Stimulated activated CD8-positive, alpha-beta memory T cell treated with anti-CD3 and anti-CD28 coated beads, Interleukin-12 subunit alpha, Interleukin-12 subunit beta, amount 100 ng/mL, for 24 hours (primary cell): ENCODE measurements around the gene SLC51B.
"Not testable (repeated sequence)": the region's sequence is repeated elsewhere in the genome, so short reads cannot be mapped to it uniquely, and the experiment has no call there.

Source experiments
- DNase-seq: peaks from one replicate; pipeline ENCODE4 v3.0.0-alpha.2; 2020; ENCODE audit errors: extremely low read depth

SLC51B gene

DNA sequence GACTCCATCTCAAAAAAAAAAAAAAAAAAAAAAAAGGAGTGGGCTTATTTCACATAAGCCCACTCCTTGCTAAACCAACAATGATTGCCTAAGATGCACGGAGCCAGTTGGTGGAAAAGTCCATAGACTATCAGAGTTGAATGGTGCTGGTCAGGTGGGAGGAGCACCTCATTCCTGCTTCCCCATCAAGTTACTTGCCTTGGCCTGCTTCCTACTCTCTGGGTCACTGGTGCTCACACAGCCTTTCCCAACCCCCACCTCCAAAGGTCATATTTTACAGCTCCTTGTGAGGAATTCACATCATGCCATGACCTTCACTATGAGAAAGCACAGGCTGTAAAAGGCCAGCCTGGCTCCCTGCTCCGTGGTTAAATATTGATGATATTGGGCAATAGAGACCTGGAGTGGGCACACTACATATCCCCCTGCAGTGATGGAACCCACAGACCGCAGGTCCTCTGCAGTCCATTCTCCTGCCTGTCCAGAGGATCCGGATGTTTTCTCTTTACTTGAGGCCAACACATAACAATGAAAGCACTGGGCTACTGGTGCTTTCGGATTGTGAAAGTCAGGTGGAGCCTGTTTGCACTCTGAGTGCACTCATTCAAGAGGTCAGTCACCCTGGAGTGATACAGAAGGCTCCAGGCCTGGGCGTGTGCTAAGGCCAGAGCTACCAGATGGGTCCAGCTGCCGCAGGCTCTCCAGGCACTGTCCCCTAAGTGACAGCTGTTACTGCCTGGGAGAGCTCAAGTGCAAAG is at the start of gene SLC51B:
TSS of gene SLC51B (plus strand) at position 664 of the 758 bp plus-strand sequence. CDS start 4,618 bp downstream, outside the sequence.
- no peak for DNase-seq

DNA sequence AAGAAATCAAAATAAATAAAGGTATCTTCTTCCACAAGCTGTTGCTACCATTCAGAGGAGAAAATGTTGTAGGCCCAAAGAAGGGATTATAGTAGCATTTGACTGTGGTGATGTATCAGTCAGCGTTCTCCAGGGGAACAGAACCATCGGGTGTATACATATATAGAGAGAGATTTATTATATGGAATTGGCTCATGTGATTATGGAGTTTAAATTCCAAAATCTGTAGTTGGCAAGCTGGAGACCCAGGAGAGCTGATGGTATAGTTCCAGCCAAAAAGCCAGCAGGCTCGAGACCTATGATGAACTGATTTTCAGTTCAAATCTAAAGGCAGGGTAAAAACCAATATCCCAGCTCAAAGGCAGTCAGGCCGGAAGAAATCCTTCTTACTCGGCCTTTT is 48.1 kb upstream of the SLC51B start:
- no peak for DNase-seq

GRCh38 chr15:64997745-64998375 is 47.3 kb upstream of the SLC51B start:
- no peak for DNase-seq

DNA sequence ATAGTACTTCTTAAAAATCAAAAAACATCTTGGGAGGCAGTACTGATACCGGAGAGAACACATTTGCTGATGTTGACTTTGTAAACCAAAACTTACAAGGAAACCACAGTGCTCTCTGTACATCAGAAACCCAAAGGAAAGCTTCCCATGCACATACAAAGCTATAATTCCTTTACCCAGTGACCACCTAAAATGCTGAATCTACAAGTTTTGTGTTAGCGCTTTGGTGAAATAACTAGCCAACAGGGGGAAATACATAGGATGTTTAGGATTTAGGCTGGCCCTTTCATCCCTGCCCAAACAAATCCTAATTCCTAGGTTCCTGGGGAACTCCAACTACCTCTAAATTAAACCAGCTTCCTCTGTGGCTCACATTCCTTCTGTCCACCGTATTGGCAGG is 40.2 kb upstream of the SLC51B start:
- no peak for DNase-seq

- no peak for DNase-seq
These were observed 38.3 kb upstream of the SLC51B start for GRCh38 chr15:65006876-65007275.

- DNase-seq = no peak
These were observed 36.2 kb upstream of the SLC51B start for GRCh38 chr15:65008983-65009382.

GRCh38 chr15:65011198-65011597 is 34.0 kb upstream of the SLC51B start:
- not testable (repeated sequence) for DNase-seq

- DNase-seq = no peak
These were observed 24.8 kb upstream of the SLC51B start for GRCh38 chr15:65020419-65020818.

DNA sequence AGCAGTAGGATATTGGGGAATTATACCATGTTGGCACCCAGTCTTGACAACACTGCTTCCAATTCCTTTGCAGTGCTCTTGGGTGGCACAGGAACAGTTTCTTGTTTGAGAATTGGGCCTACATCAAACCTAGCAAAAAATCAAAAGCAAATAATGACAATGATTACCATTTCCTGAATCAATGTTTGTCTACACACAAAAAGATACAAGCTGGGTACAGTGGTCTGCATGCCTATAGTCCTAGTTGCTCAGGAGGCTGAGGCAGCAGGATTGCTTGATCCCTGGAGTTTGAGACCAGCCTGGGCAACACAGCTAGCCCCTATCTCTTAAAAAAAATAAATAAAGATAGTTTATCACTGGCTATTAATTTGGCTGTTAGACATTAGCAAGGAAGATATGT is 23.7 kb upstream of the SLC51B start:
- no peak for DNase-seq

DNA sequence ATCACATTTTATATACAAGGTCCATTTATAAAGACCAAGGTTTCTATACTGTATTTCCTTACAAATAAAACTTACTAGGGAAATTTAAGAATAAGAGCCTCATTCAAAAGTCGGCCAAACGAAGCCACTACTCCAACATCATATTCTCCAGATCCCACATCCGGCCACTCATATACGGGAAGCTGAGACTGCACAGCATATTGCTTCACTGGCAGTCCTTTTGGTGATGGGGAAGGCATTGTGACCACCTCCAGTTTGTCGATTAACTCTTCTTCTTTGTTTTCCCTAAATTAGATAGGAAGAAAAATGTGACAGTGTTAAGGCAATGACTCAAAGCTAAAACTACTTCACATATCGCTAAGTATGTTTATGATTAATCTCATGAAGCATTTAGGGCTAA is 18.4 kb upstream of the SLC51B start:
- no peak for DNase-seq

DNA sequence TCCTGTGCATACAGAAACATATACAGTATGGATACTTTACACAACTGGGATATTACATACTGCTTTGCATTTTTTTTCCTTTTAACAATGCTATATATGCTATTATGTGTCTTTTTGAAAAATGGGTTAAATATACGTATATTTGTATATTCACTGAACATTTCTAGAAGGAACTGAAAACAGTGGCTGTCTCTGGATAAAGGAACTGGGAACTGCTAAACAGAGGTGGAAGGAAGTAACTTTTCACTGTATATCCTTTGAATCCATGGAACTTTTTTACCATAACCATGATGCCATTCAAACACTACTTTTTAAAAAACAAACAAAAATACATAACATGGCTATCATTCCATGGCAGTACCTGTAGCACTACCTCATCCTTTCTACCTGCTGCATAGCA is 17.6 kb upstream of the SLC51B start:
- no peak for DNase-seq

- DNase-seq = no peak
These were observed 16.8 kb upstream of the SLC51B start for GRCh38 chr15:65028338-65028737.

DNA sequence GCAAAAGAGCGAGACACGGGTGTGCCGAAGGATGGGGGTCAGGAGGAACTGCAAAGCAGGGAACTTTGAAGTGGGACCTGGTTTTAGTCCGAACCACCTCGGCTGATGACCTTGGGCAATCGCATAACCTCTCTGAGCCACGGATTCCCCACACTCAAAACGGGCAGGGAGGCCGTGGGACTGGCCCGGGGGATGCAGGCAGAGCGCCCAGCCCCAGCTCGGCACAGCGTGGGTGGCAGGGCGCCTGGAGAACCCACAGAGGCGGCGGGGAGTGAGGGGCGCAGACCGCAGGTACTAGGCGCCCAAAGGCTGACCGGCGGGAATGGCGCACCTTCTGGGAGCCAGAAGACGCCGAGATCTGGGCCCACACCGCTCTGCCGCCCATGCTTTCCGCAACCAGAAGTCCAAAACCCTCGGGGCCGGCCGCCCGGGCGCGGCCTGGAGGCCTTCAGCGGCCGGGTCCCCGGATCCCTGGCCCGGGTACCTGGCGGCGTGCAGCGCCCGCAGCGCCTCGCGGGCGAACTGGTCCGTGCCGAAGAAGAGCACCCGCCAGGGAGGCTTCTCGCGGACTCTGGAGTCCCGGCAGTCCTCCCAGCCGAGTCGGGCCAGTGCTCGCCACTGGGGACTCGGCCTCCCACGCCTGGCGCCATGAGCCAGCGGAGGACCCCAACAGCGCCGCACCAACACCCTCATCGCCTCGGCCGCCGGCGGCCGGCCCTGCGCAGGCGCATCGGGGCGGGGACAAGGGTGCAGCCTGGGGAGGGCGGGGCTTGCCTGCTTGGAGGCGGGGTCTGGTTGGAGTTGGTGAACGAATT is 16.1 kb upstream of the SLC51B start, which contains the start of gene MTFMT:
TSS of gene MTFMT (minus strand) at position 719 of the 815 bp plus-strand sequence. CDS start at position 693, 26 bp downstream.
- DNase-seq = peak; percentile 87

- DNase-seq = no peak
These were observed 15.4 kb upstream of the SLC51B start for GRCh38 chr15:65029736-65030208.

- DNase-seq = no peak
These were observed 12.2 kb upstream of the SLC51B start for GRCh38 chr15:65032801-65033537.

DNA sequence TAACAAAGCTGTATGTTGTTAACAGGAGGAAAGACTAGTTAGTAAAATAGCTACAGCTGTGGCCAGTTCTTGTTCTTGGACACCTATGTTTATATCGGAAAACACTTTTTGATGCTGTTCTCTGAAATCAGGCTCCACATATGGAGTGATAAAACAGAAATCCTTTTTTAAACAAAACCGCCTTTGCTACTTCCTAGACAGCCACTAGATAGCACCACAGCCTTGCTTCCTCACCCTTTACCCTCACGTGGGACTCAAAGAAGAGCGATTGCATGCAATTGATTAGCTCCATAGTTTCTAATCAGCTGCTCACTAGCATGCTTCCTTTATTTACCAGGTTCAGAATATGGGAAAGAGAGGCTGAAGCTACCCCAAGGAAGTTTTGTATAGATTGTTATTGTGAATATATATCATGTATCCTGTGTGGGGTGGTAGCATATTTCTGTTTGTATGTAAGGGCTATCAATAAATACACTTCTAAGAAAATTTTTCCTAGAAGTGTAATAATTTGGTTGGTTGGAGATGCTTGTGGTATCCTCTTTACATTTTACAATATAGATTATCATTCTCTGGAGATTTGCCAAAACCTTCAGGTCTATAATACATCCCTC is 11.4 kb upstream of the SLC51B start:
- DNase-seq = no peak

DNA sequence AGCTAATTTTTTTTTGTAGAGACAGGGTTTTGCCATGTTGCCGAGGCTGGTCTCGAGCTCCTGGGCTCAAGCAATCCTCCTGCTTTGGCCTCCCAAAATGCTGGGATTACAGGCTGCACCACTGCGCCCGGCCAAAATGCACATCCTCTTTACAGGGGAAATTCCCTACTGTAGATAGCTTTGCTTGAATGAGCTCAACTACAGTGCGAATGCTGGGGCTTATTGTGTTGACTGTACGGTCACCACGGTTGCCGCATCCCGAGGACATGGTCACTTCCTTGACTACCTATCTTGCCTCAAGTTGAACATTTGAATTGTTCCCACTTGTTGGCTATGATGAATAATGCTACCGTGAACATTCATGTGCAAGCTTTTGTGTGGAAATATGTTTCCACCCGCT is 10.5 kb upstream of the SLC51B start:
- no peak for DNase-seq

GRCh38 chr15:65037309-65037708 is 7.9 kb upstream of the SLC51B start:
- DNase-seq = no peak

DNA sequence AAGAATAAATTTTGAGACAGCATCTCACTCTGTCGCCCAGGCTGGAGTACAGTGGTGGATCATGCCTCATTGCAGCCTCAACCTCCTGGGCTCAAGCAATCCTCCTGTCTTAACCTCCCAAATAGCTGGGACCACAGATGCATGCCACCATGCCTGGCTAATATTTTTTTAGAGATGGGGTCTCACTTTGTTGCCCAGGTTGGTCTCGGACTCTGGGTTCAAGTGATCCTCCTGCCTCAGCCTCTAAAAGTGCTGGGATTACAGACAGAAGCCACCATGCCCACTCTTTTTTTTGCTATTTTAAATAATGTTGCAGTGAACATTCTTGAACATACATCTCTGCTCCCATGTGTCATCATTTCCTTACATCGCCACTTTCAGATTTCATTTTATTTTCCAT is 6.8 kb upstream of the SLC51B start:
- no peak for DNase-seq

GRCh38 chr15:65038836-65039235 is 6.4 kb upstream of the SLC51B start:
- no peak for DNase-seq

DNA sequence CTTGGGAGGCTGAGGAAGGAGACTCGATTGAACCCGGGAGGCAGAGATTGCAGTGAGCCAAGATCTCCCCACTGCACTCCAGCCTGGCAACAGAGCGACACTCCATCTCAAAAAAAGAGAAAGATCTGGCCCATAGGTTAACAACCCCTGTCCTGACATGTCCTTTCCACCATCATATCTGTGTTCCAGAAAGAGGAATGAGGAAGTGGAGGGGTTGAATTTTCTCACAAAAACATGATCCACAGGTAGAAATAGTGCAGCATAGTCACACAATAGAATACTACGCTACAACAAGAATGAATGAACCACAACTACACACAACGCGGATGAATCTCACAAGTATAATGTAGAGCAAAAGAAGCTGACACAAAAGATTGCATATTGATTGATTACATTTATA is 4.7 kb upstream of the SLC51B start:
- DNase-seq = no peak
